NT2/D1 (cell line): ENCODE measurements around the gene WDR31.

Experiments
- YY1 ChIP-seq: IDR thresholded peaks from 2 replicates; pipeline ENCODE4 v1.6.1; 2011; ENCODE audit not compliant: insufficient read length, insufficient read depth
- ZNF274 ChIP-seq: IDR thresholded peaks from 2 replicates; pipeline ENCODE4 v1.6.1; 2011; ENCODE audit warnings: mild to moderate bottlenecking, low read depth, low read length

DNA sequence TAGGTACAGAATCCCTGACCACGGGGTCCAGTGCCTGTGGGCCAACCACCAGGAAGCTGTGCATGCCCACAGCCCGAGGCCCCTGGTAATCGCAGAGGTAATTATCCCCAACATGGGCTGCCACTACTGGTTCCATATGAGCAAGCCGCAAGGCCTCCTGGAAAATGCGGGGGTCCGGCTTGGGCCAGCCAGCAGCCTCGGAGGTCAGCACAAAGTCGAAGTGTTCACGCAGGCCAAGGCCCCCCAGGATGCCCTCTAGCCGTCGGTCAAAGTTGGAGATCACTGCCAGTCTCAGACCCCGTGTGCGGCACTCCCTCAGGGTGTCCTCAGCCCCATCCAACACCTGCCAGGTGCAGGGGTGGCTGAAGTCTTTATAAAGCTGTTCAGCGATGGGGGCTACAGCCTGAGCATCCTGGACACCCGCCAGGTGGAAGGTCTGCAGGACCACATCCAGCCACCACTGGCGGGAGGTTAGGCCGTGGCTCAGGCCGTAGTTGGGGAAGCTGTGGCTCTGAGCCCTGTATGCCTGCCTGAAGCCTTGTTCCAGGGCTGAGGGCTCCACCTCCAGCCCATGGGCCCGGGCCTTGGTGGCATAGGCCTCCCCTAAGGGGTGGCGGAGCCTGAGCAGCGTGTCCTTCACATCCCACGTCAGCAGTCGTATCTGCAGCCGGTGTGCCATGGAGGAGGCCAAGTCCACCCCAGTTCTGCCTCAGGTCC, 33.8 kb upstream of the WDR31 start:
- TF ChIP-seq YY1 (no peak), ZNF274 (no peak)
